ENCODE data around the gene SPDEF.

DNA sequence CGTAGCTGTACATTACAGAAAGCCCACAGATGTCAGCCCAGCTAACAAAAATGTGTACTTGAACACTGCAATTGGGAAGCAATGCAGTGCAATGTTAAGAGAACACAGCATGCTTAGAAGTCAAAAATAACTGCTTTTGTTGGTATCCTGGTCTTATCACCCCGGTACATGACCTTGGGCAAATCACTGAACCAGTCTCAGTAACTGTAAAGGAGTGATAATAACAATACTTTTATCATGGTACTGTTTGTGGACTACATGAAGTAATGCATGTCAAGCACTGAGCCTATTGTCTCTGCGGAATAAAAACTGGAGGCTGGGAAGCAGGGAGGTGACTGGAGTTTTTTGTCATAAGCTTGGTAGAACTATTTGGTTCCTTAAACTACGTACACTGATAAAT is 44.7 kb upstream of the SPDEF start:
- TF ChIP-seq, protein P1, sequence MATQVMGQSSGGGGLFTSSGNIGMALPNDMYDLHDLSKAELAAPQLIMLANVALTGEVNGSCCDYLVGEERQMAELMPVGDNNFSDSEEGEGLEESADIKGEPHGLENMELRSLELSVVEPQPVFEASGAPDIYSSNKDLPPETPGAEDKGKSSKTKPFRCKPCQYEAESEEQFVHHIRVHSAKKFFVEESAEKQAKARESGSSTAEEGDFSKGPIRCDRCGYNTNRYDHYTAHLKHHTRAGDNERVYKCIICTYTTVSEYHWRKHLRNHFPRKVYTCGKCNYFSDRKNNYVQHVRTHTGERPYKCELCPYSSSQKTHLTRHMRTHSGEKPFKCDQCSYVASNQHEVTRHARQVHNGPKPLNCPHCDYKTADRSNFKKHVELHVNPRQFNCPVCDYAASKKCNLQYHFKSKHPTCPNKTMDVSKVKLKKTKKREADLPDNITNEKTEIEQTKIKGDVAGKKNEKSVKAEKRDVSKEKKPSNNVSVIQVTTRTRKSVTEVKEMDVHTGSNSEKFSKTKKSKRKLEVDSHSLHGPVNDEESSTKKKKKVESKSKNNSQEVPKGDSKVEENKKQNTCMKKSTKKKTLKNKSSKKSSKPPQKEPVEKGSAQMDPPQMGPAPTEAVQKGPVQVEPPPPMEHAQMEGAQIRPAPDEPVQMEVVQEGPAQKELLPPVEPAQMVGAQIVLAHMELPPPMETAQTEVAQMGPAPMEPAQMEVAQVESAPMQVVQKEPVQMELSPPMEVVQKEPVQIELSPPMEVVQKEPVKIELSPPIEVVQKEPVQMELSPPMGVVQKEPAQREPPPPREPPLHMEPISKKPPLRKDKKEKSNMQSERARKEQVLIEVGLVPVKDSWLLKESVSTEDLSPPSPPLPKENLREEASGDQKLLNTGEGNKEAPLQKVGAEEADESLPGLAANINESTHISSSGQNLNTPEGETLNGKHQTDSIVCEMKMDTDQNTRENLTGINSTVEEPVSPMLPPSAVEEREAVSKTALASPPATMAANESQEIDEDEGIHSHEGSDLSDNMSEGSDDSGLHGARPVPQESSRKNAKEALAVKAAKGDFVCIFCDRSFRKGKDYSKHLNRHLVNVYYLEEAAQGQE (IDR thresholded peaks at IDR 0.05; ENCODE audit: low read depth): no peak
- TF ChIP-seq TAF1 (IDR thresholded peaks at IDR 0.05; ENCODE audit: low read depth) (no peak), YY1 (IDR thresholded peaks at IDR 0.05; ENCODE audit: low read depth) (no peak)
